ENCODE data around the gene SIT1.

- TF ChIP-seq CTCF (IDR thresholded peaks at IDR 0.05; ENCODE audit: insufficient read depth, low read length) = no peak
- no peak for TF ChIP-seq POLR2AphosphoS5 (IDR thresholded peaks at IDR 0.05; ENCODE audit: low read depth)
Measured at GRCh38 chr9:35651956-35652828, 1.5 kb upstream of the SIT1 start.
